SK-N-SH treated with all-trans-retinoic acid at 6 μM for 48 hours (cell line): ENCODE results near the gene TEP1.

Experiments used
- ARNTL ChIP-seq: fragments of 450-650 bp; formaldehyde crosslinking; IDR thresholded peaks from 2 replicates; pipeline ENCODE4 v1.5.0; 2020; ENCODE audit warnings: low read depth, mild to moderate bottlenecking, moderate library complexity, borderline replicate concordance
- PATZ1 ChIP-seq: fragments of 250-450 bp; sonication (Bioruptor Pico); IDR thresholded peaks from 2 replicates; pipeline ENCODE4 v1.8.0; 2020; ENCODE audit warnings: mild to moderate bottlenecking, moderate library complexity, borderline replicate concordance

- no peak for TF ChIP-seq ARNTL (CRISPR knock-in tag)
- TF ChIP-seq PATZ1 (CRISPR knock-in tag): no peak
Measured at GRCh38 chr14:20350282-20350681, 63.0 kb downstream of the TEP1 start.
